K562 (cell line): ENCODE measurements around the gene FGF14. TPM values are rescaled to one million over a fixed set of nuclear protein-coding genes. Genes with fewer than 3 reads are reported as not detected.

Experiments used
- ATAC-seq: fragments of 200-7000 bp; cut with Tn5 transposase; 3 replicates; pipeline ENCODE4 v1.9.1; 2020; ENCODE audit warnings: moderate library complexity
- BruUV-seq: library from RNA; stranded (reverse); fragments of 400-500 nt; replicated peaks from 2 replicates; lab custom pipeline; 2021; lab: Mats Ljungman, UMichigan
- CTCF ChIA-PET: fragments of 300-600 bp; formaldehyde crosslinking; extraction: SDS; loops from one replicate; lab custom pipeline; 2021; ENCODE audit warnings: low intra/inter-chr PET ratio; lab: Yijun Ruan, JAX
- POLR2A ChIA-PET: fragments of 300-600, 350-650 bp; sonication (Branson Sonifier 250); formaldehyde crosslinking; extraction: SDS; loops from one replicate; lab custom pipeline; 2021; ENCODE audit warnings: antibody characterized with exemption, inconsistent platforms; lab: Yijun Ruan, JAX
- DNase-seq, 4 experiments: peaks; one replicate each; pipeline versions ENCODE4 v3.0.0 to v3.0.0-alpha.2; 2011 to 2018; ENCODE audit warnings: low spot score in 3 of 4, mixed read lengths in 3 of 4; ENCODE audit errors: extremely low read depth in 1 of 4
- FAIRE-seq: peaks from 2 replicates; lab custom pipeline; 2011; peaks lifted over from hg19 to GRCh38; lab: Jason Lieb, UNC
- H2AFZ ChIP-seq: 2 replicates; pipeline ENCODE4 v1.6.0; 2011; ENCODE audit warnings: low read depth, low read length, control low read depth, inconsistent platforms
- H3K27ac ChIP-seq: fragments of 200-600 bp; 3 replicates; pipeline ENCODE4 v1.8.0; 2011; ENCODE audit warnings: low read depth, mild to moderate bottlenecking, control low read depth, inconsistent platforms, low read length, moderate library complexity, mixed read lengths; ENCODE audit errors: extremely low read depth
- H3K27me3 ChIP-seq, 2 experiments: fragments of 300-600 bp in 1 of 2; 2 replicates in 1 of 2; 3 replicates in 1 of 2; pipeline versions ENCODE4 v1.6.0 to v1.8.0; 2011; ENCODE audit warnings: inconsistent platforms in 2 of 2, low read length in 2 of 2, mild to moderate bottlenecking in 1 of 2, mixed read lengths in 1 of 2, moderate library complexity in 1 of 2; ENCODE audit not compliant: control insufficient read depth in 2 of 2, insufficient read depth in 2 of 2
- H3K36me3 ChIP-seq: fragments of 300-600 bp; 3 replicates; pipeline ENCODE4 v1.8.0; 2011; ENCODE audit warnings: mild to moderate bottlenecking, low read length, inconsistent platforms; ENCODE audit not compliant: control insufficient read depth, insufficient read depth
- H3K4me1 ChIP-seq, 2 experiments: fragments of 200-600 bp in 1 of 2; replicated peaks in 1 of 2; 2 replicates in 1 of 2; 3 replicates in 1 of 2; pipeline versions ENCODE4 v1.5.1 to v1.8.0; 2011; ENCODE audit warnings: inconsistent platforms in 2 of 2, low read length in 2 of 2, mild to moderate bottlenecking in 1 of 2, mixed read lengths in 1 of 2, moderate library complexity in 1 of 2; ENCODE audit not compliant: control insufficient read depth in 2 of 2, insufficient read depth in 2 of 2
- H3K4me2 ChIP-seq: 2 replicates; pipeline ENCODE4 v1.6.1; 2011; ENCODE audit warnings: low read length, control low read depth, inconsistent platforms, mixed read lengths; ENCODE audit not compliant: insufficient read depth
- H3K4me3 ChIP-seq: fragments of 200-600 bp; sonication (generic), shearing (Covaris generic); 2 replicates; pipeline ENCODE4 v1.5.1; 2016; ENCODE audit warnings: control low read depth, inconsistent platforms
- H3K79me2 ChIP-seq: fragments of 200-600 bp; 3 replicates; pipeline ENCODE4 v1.8.0; 2011; ENCODE audit warnings: low read length, inconsistent platforms; ENCODE audit not compliant: control insufficient read depth, insufficient read depth
- H3K9ac ChIP-seq, 2 experiments: 2 replicates each; pipeline versions ENCODE4 v1.6.0 to v1.6.1; 2011; ENCODE audit warnings: low read depth in 2 of 2, low read length in 2 of 2, control low read depth in 1 of 2, inconsistent platforms in 1 of 2, mild to moderate bottlenecking in 1 of 2, mixed read lengths in 1 of 2; ENCODE audit not compliant: insufficient read depth in 1 of 2
- H3K9me1 ChIP-seq: one replicate; pipeline ENCODE4 v1.6.0; 2011; ENCODE audit warnings: inconsistent platforms, mild to moderate bottlenecking, low read length, moderate library complexity; ENCODE audit not compliant: control insufficient read depth, insufficient read depth
- H3K9me3 ChIP-seq: replicated peaks from 2 replicates; pipeline ENCODE4 v1.5.1; 2011; ENCODE audit warnings: low read depth, low read length, inconsistent platforms; ENCODE audit not compliant: control insufficient read depth, insufficient read depth
- H4K20me1 ChIP-seq: replicated peaks from 2 replicates; pipeline ENCODE4 v1.6.1; 2011; ENCODE audit warnings: low read length, inconsistent platforms, mixed read lengths; ENCODE audit not compliant: control insufficient read depth, insufficient read depth
- CCNT2 ChIP-seq: IDR thresholded peaks from 2 replicates; pipeline ENCODE4 v1.6.1; 2011; ENCODE audit warnings: borderline replicate concordance, low read depth, mild to moderate bottlenecking, moderate library complexity, mixed read lengths, low read length; ENCODE audit not compliant: insufficient read length; ENCODE audit errors: extremely low read depth
- FOXJ2 ChIP-seq: fragments of 200-800 bp; sonication (Bioruptor generic); IDR thresholded peaks from 2 replicates; pipeline ENCODE4 v1.6.1; 2016; ENCODE audit warnings: missing genetic modification characterization, missing compliant biosample characterization
- L3MBTL2 ChIP-seq: fragments of 450-650 bp; IDR thresholded peaks from 2 replicates; pipeline ENCODE4 v1.6.1; 2016; ENCODE audit warnings: mild to moderate bottlenecking, moderate library complexity
- MTA1 ChIP-seq: fragments of 450-650 bp; IDR thresholded peaks from 2 replicates; pipeline ENCODE4 v1.6.1; 2017; ENCODE audit warnings: borderline replicate concordance
- OTX1 ChIP-seq: fragments of 450-650 bp; formaldehyde crosslinking; IDR thresholded peaks from 2 replicates; pipeline ENCODE4 v1.4.0; 2022; ENCODE audit warnings: mild to moderate bottlenecking
- TGIF2 ChIP-seq: sonication (generic); formaldehyde crosslinking; IDR thresholded peaks from 2 replicates; pipeline ENCODE4 v1.8.1; 2022; ENCODE audit warnings: mild to moderate bottlenecking, missing genetic modification reagents, moderate library complexity
- ZBTB5 ChIP-seq: fragments of 450-650 bp; IDR thresholded peaks from 2 replicates; pipeline ENCODE4 v1.6.1; 2017; ENCODE audit warnings: antibody characterized with exemption
- ZKSCAN3 ChIP-seq: fragments of 250-450 bp; sonication (Bioruptor Pico); IDR thresholded peaks from 2 replicates; pipeline ENCODE4 v1.4.0; 2020
- ZNF431 ChIP-seq: sonication (generic); formaldehyde crosslinking; IDR thresholded peaks from 2 replicates; pipeline ENCODE4 v1.8.0; 2022; ENCODE audit warnings: mild to moderate bottlenecking, missing genetic modification reagents
- ZNF583 ChIP-seq: fragments of 250-450 bp; sonication (Bioruptor Pico); IDR thresholded peaks from 2 replicates; pipeline ENCODE4 v1.4.0; 2020
- WGBS: fragments of 100-300 bp; shearing (Covaris generic); methylation state at CpG from one replicate; pipeline ENCODE4 v1.1.6; 2016; ENCODE audit warnings: low coverage, mixed read lengths; ENCODE audit not compliant: insufficient coverage; ENCODE audit errors: missing lambda C conversion rate; 5-methylcytosine and 5-hydroxymethylcytosine counted together
- in situ Hi-C: fragments of 300-500 bp; cut with MboI; formaldehyde crosslinking; loops from 4 replicates; pipeline ENCODE4 v1.15.0; 2018; ENCODE audit warnings: inconsistent platforms, mixed read lengths
- intact Hi-C: fragments of 100-400 bp; cut with micrococcal nuclease; formaldehyde crosslinking; loops from 2 replicates; pipeline ENCODE4 v1.14.2; 2022
- polyA plus RNA-seq, 8 experiments: library from polyadenylated mRNA; depleted of rRNA in 4 of 8; stranded (reverse) in 5 of 8; unstranded in 3 of 8; fragments of >200 nt; fragmentation: Nextera tagmentation in 2 of 8; fragmentation: Illumina TruSeq in 1 of 8; extraction: Ambion mirVana in 2 of 8; extraction: Trizol in 1 of 8; gene quantifications; 2 replicates each; pipeline versions ENCODE4 v1.2.1 to v1.2.3, GENCODE V29; 2011 to 2014; ENCODE audit warnings: inconsistent platforms in 1 of 8, missing spikeins in 1 of 8
- total RNA-seq, 7 experiments: library from RNA; depleted of rRNA in 6 of 7; stranded (reverse); fragments of >200 nt in 6 of 7; fragmentation: Illumina TruSeq in 2 of 7; extraction: Trizol in 2 of 7; gene quantifications; 2 replicates each; pipeline versions ENCODE4 v1.2.1 to v1.2.3, GENCODE V29; 2011 to 2021; ENCODE audit warnings: low replicate concordance in 1 of 7
- TF ChIP-seq, protein P1 (sequence below): fragments of 250-450 bp; sonication (Bioruptor Pico); IDR thresholded peaks from 2 replicates; pipeline ENCODE4 v1.5.0; 2021; ENCODE audit warnings: mild to moderate bottlenecking, borderline replicate concordance
- TF ChIP-seq, protein P2 (sequence below): sonication (generic); formaldehyde crosslinking; IDR thresholded peaks from 2 replicates; pipeline ENCODE4 v1.8.1; 2022; ENCODE audit warnings: missing genetic modification reagents

FGF14 gene
- total and polyA plus RNA-seq, 9 of the 15 experiments (the other 6 are each of a cell fraction or from before 2014, with no cell fraction given), result not detected

DNA sequence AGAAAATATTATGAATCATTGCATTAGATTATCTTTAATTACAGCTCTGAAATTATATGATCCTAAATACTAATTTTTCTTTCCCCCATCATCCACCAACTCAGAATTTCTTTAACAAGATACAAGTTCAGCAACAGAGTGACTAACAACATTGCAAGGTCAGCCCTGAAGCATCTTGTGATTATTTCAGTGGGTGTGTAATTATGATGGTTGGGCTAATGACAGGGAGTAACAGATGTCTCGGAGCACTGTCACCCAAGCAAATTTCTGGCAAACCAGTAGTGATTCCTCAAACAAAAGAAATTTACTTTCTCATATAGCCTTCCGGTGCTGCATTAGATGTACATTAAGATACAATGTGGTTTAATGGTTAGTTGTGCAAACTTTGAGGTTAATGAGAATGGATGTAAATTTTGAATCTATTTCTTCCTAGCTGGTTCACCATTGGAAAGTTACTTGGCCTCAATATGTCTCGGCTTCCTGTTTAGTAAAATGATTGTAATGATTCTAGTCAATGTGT lies 710.4 kb downstream of the FGF14 start (continued):
- TF ChIP-seq, protein P1, sequence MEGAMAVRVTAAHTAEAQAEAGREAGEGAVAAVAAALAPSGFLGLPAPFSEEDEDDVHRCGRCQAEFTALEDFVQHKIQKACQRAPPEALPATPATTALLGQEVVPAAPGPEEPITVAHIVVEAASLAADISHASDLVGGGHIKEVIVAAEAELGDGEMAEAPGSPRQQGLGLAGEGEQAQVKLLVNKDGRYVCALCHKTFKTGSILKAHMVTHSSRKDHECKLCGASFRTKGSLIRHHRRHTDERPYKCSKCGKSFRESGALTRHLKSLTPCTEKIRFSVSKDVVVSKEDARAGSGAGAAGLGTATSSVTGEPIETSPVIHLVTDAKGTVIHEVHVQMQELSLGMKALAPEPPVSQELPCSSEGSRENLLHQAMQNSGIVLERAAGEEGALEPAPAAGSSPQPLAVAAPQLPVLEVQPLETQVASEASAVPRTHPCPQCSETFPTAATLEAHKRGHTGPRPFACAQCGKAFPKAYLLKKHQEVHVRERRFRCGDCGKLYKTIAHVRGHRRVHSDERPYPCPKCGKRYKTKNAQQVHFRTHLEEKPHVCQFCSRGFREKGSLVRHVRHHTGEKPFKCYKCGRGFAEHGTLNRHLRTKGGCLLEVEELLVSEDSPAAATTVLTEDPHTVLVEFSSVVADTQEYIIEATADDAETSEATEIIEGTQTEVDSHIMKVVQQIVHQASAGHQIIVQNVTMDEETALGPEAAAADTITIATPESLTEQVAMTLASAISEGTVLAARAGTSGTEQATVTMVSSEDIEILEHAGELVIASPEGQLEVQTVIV (CRISPR knock-in tag), result no peak
- TF ChIP-seq ZNF431 (CRISPR knock-in tag) (no peak), FOXJ2 (tag) (no peak)
- TF ChIP-seq, all 486 proteins: peak for 0

- Histone ChIP-seq H3K9ac (no peak overlapping the region), H3K9me3 (no peaks in the 10 kb centered on the region), H4K20me1 (no peaks in the 10 kb centered on the region), H3K79me2 (no peaks in the 10 kb centered on the region), H3K27me3 (no peaks in the 10 kb centered on the region), H3K4me1 (no peaks in the 10 kb centered on the region), H3K27ac (no peak overlapping the region), H3K9me1 (no peaks in the 10 kb centered on the region), H2AFZ (no peak overlapping the region), H3K4me3 (no peak overlapping the region), H3K4me2 (no peak overlapping the region), H3K36me3 (no peaks in the 10 kb centered on the region)
- ChIA-PET POLR2A (no interaction called here), CTCF (no interaction called here)
- intact Hi-C loops (no loop called here), in situ Hi-C loops (no loop called here)
- BruUV-seq, result no TSS peak
- no peak for ATAC-seq
- 0% methylated on average over 2 of the region's 2 CpGs for WGBS
- no peak for DNase-seq
- TF ChIP-seq OTX1 (CRISPR knock-in tag), result no peak
- TF ChIP-seq MTA1, result no peak
- no peak for TF ChIP-seq ZBTB5
- TF ChIP-seq CCNT2, result no peak
- TF ChIP-seq TGIF2 (CRISPR knock-in tag), result no peak
- TF ChIP-seq, protein P2, sequence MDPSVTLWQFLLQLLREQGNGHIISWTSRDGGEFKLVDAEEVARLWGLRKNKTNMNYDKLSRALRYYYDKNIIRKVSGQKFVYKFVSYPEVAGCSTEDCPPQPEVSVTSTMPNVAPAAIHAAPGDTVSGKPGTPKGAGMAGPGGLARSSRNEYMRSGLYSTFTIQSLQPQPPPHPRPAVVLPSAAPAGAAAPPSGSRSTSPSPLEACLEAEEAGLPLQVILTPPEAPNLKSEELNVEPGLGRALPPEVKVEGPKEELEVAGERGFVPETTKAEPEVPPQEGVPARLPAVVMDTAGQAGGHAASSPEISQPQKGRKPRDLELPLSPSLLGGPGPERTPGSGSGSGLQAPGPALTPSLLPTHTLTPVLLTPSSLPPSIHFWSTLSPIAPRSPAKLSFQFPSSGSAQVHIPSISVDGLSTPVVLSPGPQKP (CRISPR knock-in tag), result no peak
- no peak for TF ChIP-seq L3MBTL2
- no peak for TF ChIP-seq ZKSCAN3 (CRISPR knock-in tag)
- TF ChIP-seq ZNF583 (CRISPR knock-in tag), result no peak
- no peak for FAIRE-seq
These were observed 711.0 kb downstream of the FGF14 start for GRCh38 chr13:101690871-101691270.
